NB4 (cell line): ENCODE data around the gene KRTAP3-1.

Experiments used
- MYC ChIP-seq: IDR thresholded peaks from 2 replicates; pipeline ENCODE4 v1.6.1; 2011; ENCODE audit warnings: low read depth, low read length
- POLR2A ChIP-seq: IDR thresholded peaks from 2 replicates; pipeline ENCODE4 v1.6.1; 2011; ENCODE audit warnings: mild to moderate bottlenecking; ENCODE audit not compliant: insufficient read length; ENCODE audit errors: extremely low read depth
- TF ChIP-seq, protein P1 (sequence below): IDR thresholded peaks from one replicate; pipeline ENCODE4 v1.5.1; 2012; ENCODE audit warnings: low read depth, low read length

DNA sequence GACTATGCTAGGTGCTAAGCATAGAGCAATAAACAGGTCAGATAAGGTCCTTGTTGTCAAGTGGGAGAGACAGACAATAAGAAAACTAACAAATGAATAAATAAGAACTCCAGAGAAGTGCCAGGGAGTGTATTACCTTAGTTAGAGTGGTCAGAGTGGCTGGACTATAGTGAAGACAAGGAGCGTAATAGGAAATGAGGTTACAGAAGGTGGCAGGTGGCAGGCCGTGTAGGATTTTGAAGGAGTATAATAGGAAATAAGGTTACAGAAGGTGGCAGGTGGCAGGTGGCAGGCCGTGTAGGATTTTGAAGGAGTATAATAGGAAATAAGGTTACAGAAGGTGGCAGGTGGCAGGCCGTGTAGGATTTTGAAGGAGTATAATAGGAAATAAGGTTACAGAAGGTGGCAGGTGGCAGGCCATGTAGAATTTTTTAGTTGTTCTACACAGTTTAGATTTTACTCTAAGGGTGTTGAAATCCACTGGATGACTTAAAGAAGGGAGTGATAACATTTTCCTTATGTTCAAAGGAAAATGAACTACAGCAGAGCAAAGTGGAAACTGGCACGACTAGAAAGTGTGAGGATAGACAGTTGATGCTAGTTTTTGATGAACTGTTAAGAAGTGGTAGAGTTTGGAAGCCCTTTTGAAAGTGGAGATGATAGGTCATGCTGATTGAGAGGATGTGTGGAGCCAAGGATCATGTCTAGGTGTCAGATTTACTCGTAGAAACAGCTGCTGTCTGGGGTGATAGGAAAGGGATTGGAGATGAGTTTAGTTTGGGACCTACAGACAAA lies 3.6 kb upstream of the KRTAP3-1 start:
- TF ChIP-seq, protein P1, sequence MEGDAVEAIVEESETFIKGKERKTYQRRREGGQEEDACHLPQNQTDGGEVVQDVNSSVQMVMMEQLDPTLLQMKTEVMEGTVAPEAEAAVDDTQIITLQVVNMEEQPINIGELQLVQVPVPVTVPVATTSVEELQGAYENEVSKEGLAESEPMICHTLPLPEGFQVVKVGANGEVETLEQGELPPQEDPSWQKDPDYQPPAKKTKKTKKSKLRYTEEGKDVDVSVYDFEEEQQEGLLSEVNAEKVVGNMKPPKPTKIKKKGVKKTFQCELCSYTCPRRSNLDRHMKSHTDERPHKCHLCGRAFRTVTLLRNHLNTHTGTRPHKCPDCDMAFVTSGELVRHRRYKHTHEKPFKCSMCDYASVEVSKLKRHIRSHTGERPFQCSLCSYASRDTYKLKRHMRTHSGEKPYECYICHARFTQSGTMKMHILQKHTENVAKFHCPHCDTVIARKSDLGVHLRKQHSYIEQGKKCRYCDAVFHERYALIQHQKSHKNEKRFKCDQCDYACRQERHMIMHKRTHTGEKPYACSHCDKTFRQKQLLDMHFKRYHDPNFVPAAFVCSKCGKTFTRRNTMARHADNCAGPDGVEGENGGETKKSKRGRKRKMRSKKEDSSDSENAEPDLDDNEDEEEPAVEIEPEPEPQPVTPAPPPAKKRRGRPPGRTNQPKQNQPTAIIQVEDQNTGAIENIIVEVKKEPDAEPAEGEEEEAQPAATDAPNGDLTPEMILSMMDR = no peak
- TF ChIP-seq MYC (no peak), POLR2A (no peak)
